ENCODE results near the gene TNFRSF1B.

The TNFRSF1B gene

DNA sequence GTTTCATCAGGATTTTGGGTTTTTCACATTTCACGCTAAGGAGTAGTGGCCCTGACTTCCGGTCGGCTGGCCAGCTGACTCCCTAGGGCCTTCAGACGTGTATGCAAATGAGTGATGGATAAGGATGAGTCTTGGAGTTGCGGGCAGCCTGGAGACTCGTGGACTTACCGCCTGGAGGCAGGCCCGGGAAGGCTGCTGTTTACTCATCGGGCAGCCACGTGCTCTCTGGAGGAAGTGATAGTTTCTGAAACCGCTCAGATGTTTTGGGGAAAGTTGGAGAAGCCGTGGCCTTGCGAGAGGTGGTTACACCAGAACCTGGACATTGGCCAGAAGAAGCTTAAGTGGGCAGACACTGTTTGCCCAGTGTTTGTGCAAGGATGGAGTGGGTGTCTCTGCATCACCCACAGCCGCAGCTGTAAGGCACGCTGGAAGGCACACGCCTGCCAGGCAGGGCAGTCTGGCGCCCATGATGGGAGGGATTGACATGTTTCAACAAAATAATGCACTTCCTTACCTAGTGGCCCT, 23.1 kb upstream of the TNFRSF1B start:
- H2AFZ ChIP-seq (ENCODE audit: low read depth) = no peak overlapping the region
- TF ChIP-seq, protein P1, sequence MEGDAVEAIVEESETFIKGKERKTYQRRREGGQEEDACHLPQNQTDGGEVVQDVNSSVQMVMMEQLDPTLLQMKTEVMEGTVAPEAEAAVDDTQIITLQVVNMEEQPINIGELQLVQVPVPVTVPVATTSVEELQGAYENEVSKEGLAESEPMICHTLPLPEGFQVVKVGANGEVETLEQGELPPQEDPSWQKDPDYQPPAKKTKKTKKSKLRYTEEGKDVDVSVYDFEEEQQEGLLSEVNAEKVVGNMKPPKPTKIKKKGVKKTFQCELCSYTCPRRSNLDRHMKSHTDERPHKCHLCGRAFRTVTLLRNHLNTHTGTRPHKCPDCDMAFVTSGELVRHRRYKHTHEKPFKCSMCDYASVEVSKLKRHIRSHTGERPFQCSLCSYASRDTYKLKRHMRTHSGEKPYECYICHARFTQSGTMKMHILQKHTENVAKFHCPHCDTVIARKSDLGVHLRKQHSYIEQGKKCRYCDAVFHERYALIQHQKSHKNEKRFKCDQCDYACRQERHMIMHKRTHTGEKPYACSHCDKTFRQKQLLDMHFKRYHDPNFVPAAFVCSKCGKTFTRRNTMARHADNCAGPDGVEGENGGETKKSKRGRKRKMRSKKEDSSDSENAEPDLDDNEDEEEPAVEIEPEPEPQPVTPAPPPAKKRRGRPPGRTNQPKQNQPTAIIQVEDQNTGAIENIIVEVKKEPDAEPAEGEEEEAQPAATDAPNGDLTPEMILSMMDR (conservative IDR thresholded peaks at IDR 0.05; ENCODE audit: low read depth, low read length) = no peak
- no peak overlapping the region for H3K9ac ChIP-seq
- H3K36me3 ChIP-seq (ENCODE audit: insufficient read depth) = no peaks in the 10 kb centered on the region
- H3K27ac ChIP-seq = no peak overlapping the region
- no peaks in the 10 kb centered on the region for H3K27me3 ChIP-seq (ENCODE audit: insufficient read depth, low read depth)
- no peaks in the 10 kb centered on the region for H3K79me2 ChIP-seq (ENCODE audit: insufficient read depth, low read depth)
- no peak overlapping the region for H3K4me2 ChIP-seq
- H3K4me1 ChIP-seq (ENCODE audit: low read depth, poor library complexity, severe bottlenecking) = peaks cover 26% of the 10 kb centered on the region
- no peaks in the 10 kb centered on the region for H4K20me1 ChIP-seq (ENCODE audit: insufficient read depth)
- H3K4me3 ChIP-seq (IDR thresholded peaks at IDR 0.05; ENCODE audit: insufficient read depth, low read depth, low read length) = no peak overlapping the region

DNA sequence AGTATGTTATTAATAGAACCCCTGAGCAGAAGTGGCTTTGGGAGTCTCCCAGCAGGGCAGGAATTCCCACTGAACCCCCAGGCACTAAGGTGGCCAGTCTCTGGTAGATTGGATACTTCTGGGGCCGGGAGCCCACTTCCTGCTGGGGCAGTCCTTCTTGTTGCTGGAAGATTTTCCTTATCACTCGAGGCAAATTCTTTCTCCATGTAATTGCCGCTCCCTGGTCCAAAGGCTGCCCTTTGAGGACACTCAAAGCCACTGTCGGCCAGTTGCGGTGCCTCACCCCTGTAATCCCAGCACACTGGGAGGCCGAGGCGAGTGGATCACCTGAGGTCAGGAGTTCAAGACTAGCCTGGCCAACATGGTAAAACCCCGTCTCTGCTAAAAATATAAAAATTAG, 22.6 kb upstream of the TNFRSF1B start:
- no peaks in the 10 kb centered on the region for H3K27me3 ChIP-seq (ENCODE audit: insufficient read depth, low read depth)
- peaks cover 32% of the 10 kb centered on the region for H3K4me1 ChIP-seq (ENCODE audit: low read depth, poor library complexity, severe bottlenecking)
- H3K4me3 ChIP-seq (IDR thresholded peaks at IDR 0.05; ENCODE audit: insufficient read depth, low read depth, low read length) = no peak overlapping the region
- no peak overlapping the region for H3K9ac ChIP-seq
- TF ChIP-seq, protein P1 (conservative IDR thresholded peaks at IDR 0.05; ENCODE audit: low read depth, low read length) = no peak
- H2AFZ ChIP-seq (ENCODE audit: low read depth) = no peak overlapping the region
- no peaks in the 10 kb centered on the region for H3K79me2 ChIP-seq (ENCODE audit: insufficient read depth, low read depth)
- H3K27ac ChIP-seq = no peak overlapping the region
- no peak overlapping the region for H3K4me2 ChIP-seq
- no peaks in the 10 kb centered on the region for H4K20me1 ChIP-seq (ENCODE audit: insufficient read depth)
- no peaks in the 10 kb centered on the region for H3K36me3 ChIP-seq (ENCODE audit: insufficient read depth)

DNA sequence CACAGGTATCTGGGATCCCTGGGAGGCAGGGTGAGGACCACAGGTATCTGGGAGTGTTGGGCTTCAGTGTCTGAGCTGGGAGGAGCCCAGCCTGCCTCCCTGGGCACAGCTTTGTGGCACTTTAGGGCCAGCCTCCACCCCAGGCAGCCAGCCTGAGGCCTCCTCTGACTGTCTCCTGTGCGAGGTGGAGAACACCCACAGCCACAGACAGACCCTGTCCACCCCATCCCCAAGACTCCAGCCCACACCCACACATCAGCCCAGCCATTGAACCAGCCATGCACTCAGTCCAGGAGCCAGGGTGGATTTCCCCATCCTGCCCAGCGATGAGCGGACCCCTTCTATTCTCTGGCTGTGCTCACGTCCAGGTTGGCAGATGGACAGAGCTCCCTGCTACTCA, 21.8 kb upstream of the TNFRSF1B start:
- TF ChIP-seq, protein P1 (conservative IDR thresholded peaks at IDR 0.05; ENCODE audit: low read depth, low read length) = no peak
- Histone ChIP-seq H3K4me3 (IDR thresholded peaks at IDR 0.05; ENCODE audit: insufficient read depth, low read depth, low read length) (no peak overlapping the region), H3K9ac (no peak overlapping the region), H2AFZ (ENCODE audit: low read depth) (no peak overlapping the region), H3K4me1 (ENCODE audit: low read depth, poor library complexity, severe bottlenecking) (peaks cover 39% of the 10 kb centered on the region), H3K4me2 (no peak overlapping the region), H3K27ac (no peak overlapping the region), H4K20me1 (ENCODE audit: insufficient read depth) (no peaks in the 10 kb centered on the region), H3K36me3 (ENCODE audit: insufficient read depth) (no peaks in the 10 kb centered on the region), H3K79me2 (ENCODE audit: insufficient read depth, low read depth) (no peaks in the 10 kb centered on the region), H3K27me3 (ENCODE audit: insufficient read depth, low read depth) (no peaks in the 10 kb centered on the region)

DNA sequence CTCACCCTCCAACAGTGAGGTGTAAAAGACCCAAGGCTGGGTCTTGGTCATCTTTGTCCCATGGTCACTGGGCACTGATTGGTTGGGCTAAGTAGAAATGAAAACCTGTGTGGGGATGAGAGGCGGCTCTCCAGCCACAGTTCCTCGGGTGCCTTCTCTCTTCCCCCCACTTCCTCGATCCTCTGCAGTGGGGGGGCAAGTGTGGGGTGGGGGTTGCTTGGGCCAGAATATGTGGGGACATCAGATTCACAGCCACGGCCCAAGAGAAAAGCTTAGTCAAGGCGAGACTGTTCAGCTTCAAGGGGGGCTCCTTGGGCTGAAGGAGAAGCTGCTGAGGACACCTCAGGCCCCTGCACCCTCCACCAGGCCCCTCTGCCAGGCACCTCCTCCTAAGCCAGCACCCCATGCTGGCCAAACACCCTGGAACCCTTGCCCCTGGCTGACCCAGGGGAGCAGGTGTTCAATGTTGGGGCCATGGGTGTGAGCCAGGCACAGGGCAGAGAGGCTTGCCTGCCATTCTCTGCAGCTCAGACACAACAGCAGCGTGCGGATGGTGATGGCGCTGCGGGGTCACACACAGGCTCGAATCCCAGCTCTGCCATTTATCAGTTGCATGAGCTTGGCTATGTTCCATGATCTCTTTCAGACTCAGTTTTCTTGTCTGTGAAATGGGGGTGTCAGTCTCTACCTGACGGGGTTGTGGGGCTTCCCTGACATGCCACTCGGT, 21.0 kb upstream of the TNFRSF1B start:
- Histone ChIP-seq H3K4me2 (no peak overlapping the region), H2AFZ (ENCODE audit: low read depth) (no peak overlapping the region), H3K27me3 (ENCODE audit: insufficient read depth, low read depth) (no peaks in the 10 kb centered on the region), H3K9ac (no peak overlapping the region), H3K4me3 (IDR thresholded peaks at IDR 0.05; ENCODE audit: insufficient read depth, low read depth, low read length) (no peak overlapping the region), H3K27ac (no peak overlapping the region), H3K79me2 (ENCODE audit: insufficient read depth, low read depth) (no peaks in the 10 kb centered on the region), H3K36me3 (ENCODE audit: insufficient read depth) (no peaks in the 10 kb centered on the region), H3K4me1 (ENCODE audit: low read depth, poor library complexity, severe bottlenecking) (peaks cover 47% of the 10 kb centered on the region), H4K20me1 (ENCODE audit: insufficient read depth) (no peaks in the 10 kb centered on the region)
- TF ChIP-seq, protein P1 (conservative IDR thresholded peaks at IDR 0.05; ENCODE audit: low read depth, low read length) = no peak

Measured in KMS-11 (cell line).